Spleen (tissue), 11 donors: Measurements from ENCODE around the gene JCAD. TPM values are rescaled to one million over a fixed set of nuclear protein-coding genes. Genes with fewer than 3 reads are reported as not detected.
A peak's percentile ranks its signal among the peaks of the same experiment; 100 is the strongest.

Experiments
- DNase-seq: peaks from one replicate; pipeline ENCODE4 v3.0.0-alpha.2; 2020
- H3K27ac ChIP-seq, 8 donors: fragments of 200-600 bp; sonication (generic) in 7 of 8; 1 replicate in 4 of 8; 2 replicates in 4 of 8; pipeline versions ENCODE4 v1.5.0 to v1.8.0; 2016 to 2021; ENCODE audit warnings: inconsistent platforms in 4 of 8, mild to moderate bottlenecking in 4 of 8, moderate library complexity in 1 of 8
- H3K27me3 ChIP-seq, 7 donors: fragments of 200-600 bp; sonication (generic) in 6 of 7; replicated peaks in 1 of 7; 1 replicate in 4 of 7; 2 replicates in 3 of 7; pipeline versions ENCODE4 v1.5.0 to v1.8.0; 2016 to 2021; ENCODE audit warnings: inconsistent platforms in 3 of 7, mild to moderate bottlenecking in 1 of 7
- H3K36me3 ChIP-seq, 6 donors: fragments of 200-600 bp; sonication (generic) in 5 of 6; 1 replicate in 4 of 6; 2 replicates in 2 of 6; pipeline versions ENCODE4 v1.5.0 to v1.8.0; 2016 to 2021; ENCODE audit warnings: inconsistent platforms in 2 of 6
- H3K4me1 ChIP-seq, 6 donors: fragments of 200-600 bp; sonication (generic) in 5 of 6; 1 replicate in 3 of 6; 2 replicates in 3 of 6; pipeline versions ENCODE4 v1.5.0 to v1.8.0; 2016 to 2021; ENCODE audit warnings: inconsistent platforms in 3 of 6
- H3K4me3 ChIP-seq, 8 donors: fragments of 200-600 bp; sonication (generic) in 7 of 8; 1 replicate in 4 of 8; 2 replicates in 4 of 8; pipeline versions ENCODE4 v1.5.0 to v1.8.0; 2016 to 2021; ENCODE audit warnings: inconsistent platforms in 4 of 8, mild to moderate bottlenecking in 4 of 8, moderate library complexity in 2 of 8
- H3K9me3 ChIP-seq, 8 donors: fragments of 200-600 bp; sonication (generic) in 7 of 8; 1 replicate in 4 of 8; 2 replicates in 4 of 8; pipeline versions ENCODE4 v1.5.0 to v1.8.0; 2016 to 2021; ENCODE audit warnings: inconsistent platforms in 4 of 8
- CTCF ChIP-seq, 11 experiments: fragments of 200-600 bp in 7 of 11; fragments of 450-650 bp in 4 of 11; sonication (generic) in 4 of 11; IDR thresholded peaks in 8 of 11; conservative IDR thresholded peaks in 3 of 11; 1 replicate in 7 of 11; 2 replicates in 4 of 11; pipeline versions ENCODE4 v1.4.0 to v1.8.0; 2016 to 2021; ENCODE audit warnings: antibody characterized with exemption in 11 of 11, inconsistent platforms in 4 of 11, mild to moderate bottlenecking in 1 of 11
- POLR2A ChIP-seq, 3 donors: fragments of 450-650 bp; IDR thresholded peaks; one replicate each; pipeline ENCODE4 v1.5.1; 2017; ENCODE audit warnings: antibody characterized with exemption in 3 of 3, mild to moderate bottlenecking in 1 of 3
- POLR2AphosphoS5 ChIP-seq, 3 donors: sonication (generic); formaldehyde crosslinking; IDR thresholded peaks; one replicate each; pipeline ENCODE4 v1.5.1; 2017; ENCODE audit warnings: antibody characterized with exemption in 3 of 3
- WGBS, 5 donors: extraction: QIAGEN DNeasy Blood & Tissue Kit in 3 of 5; methylation state at CpG; one replicate each; pipeline versions ENCODE4 v1.1.5 to v1.1.7; 2013 to 2018; 5-methylcytosine and 5-hydroxymethylcytosine counted together
- intact Hi-C: fragments of 100-400 bp; cut with DNase I; formaldehyde crosslinking; loops from one replicate; pipeline ENCODE4 v1.15.0; 2023; ENCODE audit warnings: low total_unique reads
- polyA plus RNA-seq, 3 donors: library from polyadenylated mRNA; stranded (reverse); fragments of 200-250 nt; gene quantifications; one replicate each; pipeline ENCODE4 v1.2.1, GENCODE V29; 2013
- total RNA-seq, 7 donors: library from RNA; depleted of rRNA in 3 of 7; stranded (reverse); fragments of >200 nt in 3 of 7; fragmentation: NEBNext Ultra II Directional in 4 of 7; extraction: Animal tissue kit (Norgen Biotek cat#: 25700) in 4 of 7; gene quantifications; one replicate each; pipeline versions ENCODE4 v1.1.0 to v1.2.1, GENCODE V29; 2016 to 2021
- donor health status: healthy with polysubstance abuse.
- donor health status: DM: no; HTN: no; CAD: no; lungs with moderate emphysema.
- donor health status: DM: no; HTN: no; CAD: no.
- donor health status: Bipolar disorder and iron deficiency.
- donor health status: healthy.
- donor health status: DM: no; HTN: no; CAD: no.
- donor health status: DM: yes; HTN: yes; CAD: no.

JCAD gene
- total and polyA plus RNA-seq, 10 donors = 0.26 to 5.2 (median 1.8) TPM

- Histone ChIP-seq H3K36me3 (no peaks in the 10 kb centered on the region), H3K4me3 (no peak overlapping the region), H3K27me3 (peaks cover 0 to 76% (median 41%) of the 10 kb centered on the region in 7 donors), H3K9me3 (no peaks in the 10 kb centered on the region), H3K27ac (peak overlapping the region in 1 of 8 donors; percentile 25), H3K4me1 (peaks cover 3 to 24% (median 14%) of the 10 kb centered on the region in 6 donors)
- TF ChIP-seq POLR2A (IDR thresholded peaks at IDR 0.05) (no peak), POLR2AphosphoS5 (IDR thresholded peaks at IDR 0.05) (no peak), CTCF (IDR thresholded peaks at IDR 0.05 in 8 of 11, conservative IDR thresholded peaks at IDR 0.05 in 3 of 11) (no peak)
- intact Hi-C loops = no loop called here
- DNase-seq = no peak
- 80 to 96% (median 92%) methylated on average over 1 of the region's 1 CpG for WGBS, 5 donors
Measured at GRCh38 chr10:30056281-30056680, 3.1 kb downstream of the JCAD start.

DNA sequence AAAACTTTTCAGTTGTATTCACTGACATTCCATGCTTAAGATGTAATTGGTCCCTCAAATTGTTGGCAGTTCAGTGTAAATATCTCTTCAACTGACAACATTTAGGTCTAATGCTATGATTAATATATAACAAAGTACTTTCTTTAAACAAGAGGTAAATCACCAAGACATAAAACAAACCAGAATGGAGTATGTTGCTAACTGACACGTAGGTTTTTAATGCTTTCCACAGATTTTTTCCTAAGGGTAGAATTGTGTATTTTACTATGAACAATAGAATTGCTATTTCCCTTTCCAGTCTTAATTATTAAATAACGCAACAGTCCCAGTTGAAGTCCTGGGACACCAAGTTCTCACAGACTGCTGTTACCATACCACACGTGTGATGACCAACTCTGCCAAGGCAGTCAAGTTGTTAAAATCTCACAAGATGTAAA is 4.1 kb downstream of the JCAD start:
- no peak for DNase-seq
- Histone ChIP-seq H3K27ac (no peak overlapping the region), H3K9me3 (no peaks in the 10 kb centered on the region), H3K36me3 (no peaks in the 10 kb centered on the region), H3K27me3 (peaks cover 0 to 76% (median 35%) of the 10 kb centered on the region in 7 donors), H3K4me3 (no peak overlapping the region), H3K4me1 (peaks cover 3 to 24% (median 14%) of the 10 kb centered on the region in 6 donors)
- 78 to 92% (median 87%) methylated on average over 3 of the region's 3 CpGs for WGBS, 5 donors
- intact Hi-C loops = no loop called here
- no peak for TF ChIP-seq POLR2A (IDR thresholded peaks at IDR 0.05)
- no peak for TF ChIP-seq POLR2AphosphoS5 (IDR thresholded peaks at IDR 0.05)
- no peak for TF ChIP-seq CTCF (IDR thresholded peaks at IDR 0.05 in 8 of 11, conservative IDR thresholded peaks at IDR 0.05 in 3 of 11)

- TF ChIP-seq CTCF (IDR thresholded peaks at IDR 0.05 in 8 of 11, conservative IDR thresholded peaks at IDR 0.05 in 3 of 11) = no peak
- no peak for TF ChIP-seq POLR2A (IDR thresholded peaks at IDR 0.05)
- no peak for TF ChIP-seq POLR2AphosphoS5 (IDR thresholded peaks at IDR 0.05)
- Histone ChIP-seq H3K27me3 (peaks cover 0 to 78% (median 10%) of the 10 kb centered on the region in 7 donors), H3K4me3 (no peak overlapping the region), H3K27ac (no peak overlapping the region), H3K9me3 (no peaks in the 10 kb centered on the region), H3K36me3 (no peaks in the 10 kb centered on the region), H3K4me1 (peaks cover 0 to 18% (median 8%) of the 10 kb centered on the region in 6 donors)
- 78 to 92% (median 87%) methylated on average over 6 of the region's 6 CpGs for WGBS, 5 donors
- intact Hi-C loops = no loop called here
- no peak for DNase-seq
Measured at GRCh38 chr10:30052062-30052461, 7.3 kb downstream of the JCAD start.

GRCh38 chr10:30051220-30051619 is 8.2 kb downstream of the JCAD start:
- H3K36me3 ChIP-seq = no peaks in the 10 kb centered on the region
- no peak overlapping the region for H3K4me3 ChIP-seq
- WGBS, 5 donors = 70 to 92% (median 79%) methylated on average over 8 of the region's 8 CpGs
- DNase-seq = no peak
- H3K9me3 ChIP-seq = no peaks in the 10 kb centered on the region
- intact Hi-C loops = no loop called here
- peaks cover 0 to 87% (median 12%) of the 10 kb centered on the region in 7 donors for H3K27me3 ChIP-seq
- H3K4me1 ChIP-seq = peaks cover 0 to 18% (median 8%) of the 10 kb centered on the region in 6 donors
- TF ChIP-seq CTCF (IDR thresholded peaks at IDR 0.05 in 8 of 11, conservative IDR thresholded peaks at IDR 0.05 in 3 of 11) = no peak
- no peak overlapping the region for H3K27ac ChIP-seq
